HG02759 (cell line): ENCODE results near the gene COA7.
"Not testable (repeated sequence)": the region's sequence is repeated elsewhere in the genome, so short reads cannot be mapped to it uniquely, and the experiment has no call there.

ENCODE experiments used
- ATAC-seq: cut with Tn5 transposase; IDR thresholded peaks from one replicate; pipeline ENCODE4 v1.9.1; 2021; ENCODE audit warnings: mild to moderate bottlenecking, moderate library complexity; ENCODE audit not compliant: unreplicated experiment

Gene COA7

GRCh38 chr1:52697795-52698674, at the start of gene COA7:
Gene COA7 (minus strand): TSS chr1:52698347. CDS start chr1:52698326, 21 bp downstream.
- peak; percentile 59 for ATAC-seq

GRCh38 chr1:52747450-52747849, 49.3 kb upstream of the COA7 start:
- ATAC-seq, result no peak

- ATAC-seq, result no peak
These were observed 48.0 kb upstream of the COA7 start for GRCh38 chr1:52746189-52746588.

- ATAC-seq, result no peak
These were observed 43.1 kb upstream of the COA7 start for GRCh38 chr1:52741259-52741658.

GRCh38 chr1:52739699-52740467, 41.7 kb upstream of the COA7 start:
- no peak for ATAC-seq

GRCh38 chr1:52738893-52739292, 40.7 kb upstream of the COA7 start:
- ATAC-seq, result no peak

- ATAC-seq, result no peak
These were observed 40.0 kb upstream of the COA7 start for GRCh38 chr1:52738148-52738547.

- ATAC-seq, result not testable (repeated sequence)
These were observed 37.2 kb upstream of the COA7 start for GRCh38 chr1:52735371-52735770.

GRCh38 chr1:52733368-52733767, 35.2 kb upstream of the COA7 start:
- ATAC-seq, result no peak

GRCh38 chr1:52727956-52728656, 30.0 kb upstream of the COA7 start:
- ATAC-seq, result no peak

- no peak for ATAC-seq
These were observed 29.0 kb upstream of the COA7 start for GRCh38 chr1:52727114-52727586.

- ATAC-seq, result peak; percentile 97
These were observed 28.3 kb upstream of the COA7 start, which contains the start of gene ZYG11B for GRCh38 chr1:52726265-52727113. Gene ZYG11B (plus strand): TSS chr1:52726453. CDS start chr1:52726654, 201 bp downstream.

- ATAC-seq, result no peak
These were observed 27.7 kb upstream of the COA7 start for GRCh38 chr1:52725903-52726264.

GRCh38 chr1:52723260-52723659, 25.1 kb upstream of the COA7 start:
- no peak for ATAC-seq

GRCh38 chr1:52715296-52715695, 17.1 kb upstream of the COA7 start:
- not testable (repeated sequence) for ATAC-seq

GRCh38 chr1:52713590-52713989, 15.4 kb upstream of the COA7 start:
- ATAC-seq, result no peak

GRCh38 chr1:52709016-52709415, 10.9 kb upstream of the COA7 start:
- ATAC-seq, result no peak

GRCh38 chr1:52707927-52708655, 9.9 kb upstream of the COA7 start:
- ATAC-seq, result no peak
